Thyroid gland (tissue), 4 donors: ENCODE data around the gene FGF19. TPM values are rescaled to one million over a fixed set of nuclear protein-coding genes. Genes with fewer than 3 reads are reported as not detected.

Experiments
- DNase-seq, 2 donors: peaks; one replicate each; pipeline ENCODE4 v3.0.0-alpha.2; 2019
- H3K27ac ChIP-seq, 3 donors: fragments of 200-600 bp; sonication (generic); 1 replicate in 2 of 3; 2 replicates in 1 of 3; pipeline ENCODE4 v1.5.1; 2016 to 2019; ENCODE audit warnings: mild to moderate bottlenecking in 1 of 3, moderate library complexity in 1 of 3
- H3K27me3 ChIP-seq: fragments of 200-600 bp; sonication (generic); one replicate; pipeline ENCODE4 v1.5.1; 2019
- H3K36me3 ChIP-seq, 2 donors: fragments of 200-600 bp; sonication (generic); one replicate each; pipeline ENCODE4 v1.5.1; 2016 to 2019
- H3K4me1 ChIP-seq, 2 donors: fragments of 200-600 bp; sonication (generic); one replicate each; pipeline ENCODE4 v1.5.1; 2017 to 2019
- H3K4me3 ChIP-seq, 3 donors: fragments of 200-600 bp; sonication (generic); replicated peaks in 1 of 3; 1 replicate in 2 of 3; 2 replicates in 1 of 3; pipeline ENCODE4 v1.5.1; 2016; ENCODE audit warnings: mild to moderate bottlenecking in 1 of 3
- H3K9me3 ChIP-seq: fragments of 200-600 bp; sonication (generic); one replicate; pipeline ENCODE4 v1.5.1; 2017
- CTCF ChIP-seq, 6 experiments: fragments of 200-600 bp in 3 of 6; fragments of 450-650 bp in 3 of 6; sonication (generic) in 3 of 6; IDR thresholded peaks; one replicate each; pipeline ENCODE4 v1.5.1; 2016 to 2019; ENCODE audit warnings: antibody characterized with exemption in 6 of 6, mild to moderate bottlenecking in 2 of 6, inconsistent platforms in 1 of 6, moderate library complexity in 1 of 6
- POLR2A ChIP-seq, 2 donors: fragments of 450-650 bp; IDR thresholded peaks; one replicate each; pipeline ENCODE4 v1.6.1; 2017; ENCODE audit warnings: antibody characterized with exemption in 2 of 2, mild to moderate bottlenecking in 2 of 2, moderate library complexity in 1 of 2
- WGBS, 2 donors: methylation state at CpG; one replicate each; pipeline ENCODE4 v1.1.5; 2017; 5-methylcytosine and 5-hydroxymethylcytosine counted together
- intact Hi-C: fragments of 100-400 bp; cut with DNase I; formaldehyde crosslinking; loops from one replicate; pipeline ENCODE4 v1.15.1; 2023
- total RNA-seq, 4 donors: library from RNA; depleted of rRNA; stranded (reverse); fragments of >200 nt; gene quantifications; one replicate each; pipeline ENCODE4 v1.2.3, GENCODE V29; 2016

The FGF19 gene
- total RNA-seq, 4 donors from 2014 or later = not detected

- 93% methylated on average over 12 of the region's 12 CpGs for WGBS, 2 donors
- TF ChIP-seq POLR2A (IDR thresholded peaks at IDR 0.05) (no peak), CTCF (IDR thresholded peaks at IDR 0.05) (no peak)
- H3K27me3 ChIP-seq = no peaks in the 10 kb centered on the region
- DNase-seq = no peak
- intact Hi-C loops = no loop called here
- H3K4me1 ChIP-seq = peaks cover 17 to 20% of the 10 kb centered on the region in 2 donors
- no peak overlapping the region for H3K27ac ChIP-seq
- no peaks in the 10 kb centered on the region for H3K36me3 ChIP-seq
- no peak overlapping the region for H3K4me3 ChIP-seq
- H3K9me3 ChIP-seq = no peaks in the 10 kb centered on the region
Observed at GRCh38 chr11:69659591-69659990, 44.2 kb downstream of the FGF19 start.

GRCh38 chr11:69658626-69659450 is 45.0 kb downstream of the FGF19 start:
- TF ChIP-seq POLR2A (IDR thresholded peaks at IDR 0.05) (no peak), CTCF (IDR thresholded peaks at IDR 0.05) (no peak)
- 88 to 91% methylated on average over 16 to 17 of the region's 18 CpGs for WGBS, 2 donors
- Histone ChIP-seq H3K4me3 (no peak overlapping the region), H3K27ac (no peak overlapping the region), H3K4me1 (peaks cover 17 to 20% of the 10 kb centered on the region in 2 donors), H3K27me3 (no peaks in the 10 kb centered on the region), H3K36me3 (no peaks in the 10 kb centered on the region), H3K9me3 (no peaks in the 10 kb centered on the region)
- DNase-seq = no peak
- intact Hi-C loops = no loop called here

- peaks cover 13 to 16% of the 10 kb centered on the region in 2 donors for H3K4me1 ChIP-seq
- WGBS, 2 donors = 62 to 73% methylated on average over 18 of the region's 27 CpGs
- H3K4me3 ChIP-seq = no peak overlapping the region
- DNase-seq = no peak
- intact Hi-C loops = no loop called here
- peaks cover 0 to under 1% of the 10 kb centered on the region in 2 donors for H3K36me3 ChIP-seq
- no peak for TF ChIP-seq CTCF (IDR thresholded peaks at IDR 0.05)
- TF ChIP-seq POLR2A (IDR thresholded peaks at IDR 0.05) = no peak
- H3K27ac ChIP-seq = no peak overlapping the region
- no peaks in the 10 kb centered on the region for H3K9me3 ChIP-seq
- H3K27me3 ChIP-seq = no peaks in the 10 kb centered on the region
Observed at GRCh38 chr11:69657911-69658625, 45.8 kb downstream of the FGF19 start.

- Histone ChIP-seq H3K36me3 (peaks cover 3 to 4% of the 10 kb centered on the region in 2 donors), H3K27ac (no peak overlapping the region), H3K27me3 (no peaks in the 10 kb centered on the region), H3K4me1 (peaks cover 9 to 11% of the 10 kb centered on the region in 2 donors), H3K4me3 (no peak overlapping the region), H3K9me3 (no peaks in the 10 kb centered on the region)
- DNase-seq = no peak
- no peak for TF ChIP-seq CTCF (IDR thresholded peaks at IDR 0.05)
- no peak for TF ChIP-seq POLR2A (IDR thresholded peaks at IDR 0.05)
- intact Hi-C loops = no loop called here
- WGBS, 2 donors = 91 to 97% methylated on average over 13 to 14 of the region's 14 CpGs
Observed at GRCh38 chr11:69657456-69657910, 46.3 kb downstream of the FGF19 start.
